ENCODE data around the gene PSD.

PSD gene

DNA sequence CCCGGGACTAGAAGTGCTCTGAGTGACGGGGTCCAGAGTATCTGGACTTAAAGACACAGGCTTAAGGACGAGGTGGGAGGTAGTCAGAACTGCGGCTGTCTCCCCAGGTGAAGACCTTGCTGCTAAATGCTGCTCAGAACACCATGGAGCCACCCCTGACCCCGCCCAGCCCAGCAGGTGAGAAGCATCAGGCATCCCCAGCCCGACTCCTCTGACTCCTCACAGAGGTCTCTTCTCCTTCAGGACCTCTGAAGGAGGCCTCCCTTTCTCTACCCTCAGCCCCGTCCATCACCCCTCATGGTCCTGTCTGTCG, 17.3 kb downstream of the PSD start:
- TF ChIP-seq, protein P1, sequence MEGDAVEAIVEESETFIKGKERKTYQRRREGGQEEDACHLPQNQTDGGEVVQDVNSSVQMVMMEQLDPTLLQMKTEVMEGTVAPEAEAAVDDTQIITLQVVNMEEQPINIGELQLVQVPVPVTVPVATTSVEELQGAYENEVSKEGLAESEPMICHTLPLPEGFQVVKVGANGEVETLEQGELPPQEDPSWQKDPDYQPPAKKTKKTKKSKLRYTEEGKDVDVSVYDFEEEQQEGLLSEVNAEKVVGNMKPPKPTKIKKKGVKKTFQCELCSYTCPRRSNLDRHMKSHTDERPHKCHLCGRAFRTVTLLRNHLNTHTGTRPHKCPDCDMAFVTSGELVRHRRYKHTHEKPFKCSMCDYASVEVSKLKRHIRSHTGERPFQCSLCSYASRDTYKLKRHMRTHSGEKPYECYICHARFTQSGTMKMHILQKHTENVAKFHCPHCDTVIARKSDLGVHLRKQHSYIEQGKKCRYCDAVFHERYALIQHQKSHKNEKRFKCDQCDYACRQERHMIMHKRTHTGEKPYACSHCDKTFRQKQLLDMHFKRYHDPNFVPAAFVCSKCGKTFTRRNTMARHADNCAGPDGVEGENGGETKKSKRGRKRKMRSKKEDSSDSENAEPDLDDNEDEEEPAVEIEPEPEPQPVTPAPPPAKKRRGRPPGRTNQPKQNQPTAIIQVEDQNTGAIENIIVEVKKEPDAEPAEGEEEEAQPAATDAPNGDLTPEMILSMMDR (IDR thresholded peaks at IDR 0.05; ENCODE audit: low read depth, low read length, missing control alignments), result no peak
- no peak for DNase-seq (ENCODE audit: extremely low read depth, low read depth)
- H3K4me3 ChIP-seq (replicated peaks; ENCODE audit: low read depth, low read length), result no peak overlapping the region

DNA sequence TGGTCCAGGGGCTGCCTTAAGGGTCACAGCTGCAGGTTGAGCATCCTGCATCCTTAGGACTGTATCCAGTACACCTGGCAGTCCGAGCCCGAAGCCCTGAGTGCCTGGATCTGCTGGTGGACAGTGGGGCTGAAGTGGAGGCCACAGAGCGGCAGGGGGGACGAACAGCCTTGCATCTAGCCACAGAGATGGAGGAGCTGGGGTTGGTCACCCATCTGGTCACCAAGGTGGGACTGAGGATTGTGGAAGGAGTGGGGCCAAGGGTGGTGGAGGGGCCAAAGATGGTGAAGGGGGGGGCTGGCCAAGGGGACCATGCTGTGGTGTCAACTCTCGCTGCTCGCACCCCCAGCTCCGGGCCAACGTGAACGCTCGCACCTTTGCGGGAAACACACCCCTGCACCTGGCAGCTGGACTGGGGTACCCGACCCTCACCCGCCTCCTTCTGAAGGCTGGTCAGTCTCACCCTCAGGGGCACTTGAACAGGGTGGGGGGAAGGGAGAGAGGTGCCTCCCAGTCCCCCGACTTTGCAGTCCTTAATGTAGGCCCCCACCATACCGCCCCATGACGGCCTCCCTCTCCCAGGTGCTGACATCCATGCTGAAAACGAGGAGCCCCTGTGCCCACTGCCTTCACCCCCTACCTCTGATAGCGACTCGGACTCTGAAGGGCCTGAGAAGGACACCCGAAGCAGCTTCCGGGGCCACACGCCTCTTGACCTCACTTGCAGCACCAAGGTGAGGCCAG, 17.8 kb downstream of the PSD start:
- no peak overlapping the region for H3K4me3 ChIP-seq (replicated peaks; ENCODE audit: low read depth, low read length)
- DNase-seq (ENCODE audit: extremely low read depth, low read depth), result no peak
- TF ChIP-seq, protein P1 (IDR thresholded peaks at IDR 0.05; ENCODE audit: low read depth, low read length, missing control alignments), result no peak

GRCh38 chr10:102400076-102400475, 18.5 kb downstream of the PSD start:
- H3K4me3 ChIP-seq (replicated peaks; ENCODE audit: low read depth, low read length), result 0 out of 2 replicates have a peak overlapping the region, but pooled peaks have one; percentile 45
- TF ChIP-seq, protein P1 (IDR thresholded peaks at IDR 0.05; ENCODE audit: low read depth, low read length, missing control alignments), result no peak
- no peak for DNase-seq (ENCODE audit: extremely low read depth, low read depth)

DNA sequence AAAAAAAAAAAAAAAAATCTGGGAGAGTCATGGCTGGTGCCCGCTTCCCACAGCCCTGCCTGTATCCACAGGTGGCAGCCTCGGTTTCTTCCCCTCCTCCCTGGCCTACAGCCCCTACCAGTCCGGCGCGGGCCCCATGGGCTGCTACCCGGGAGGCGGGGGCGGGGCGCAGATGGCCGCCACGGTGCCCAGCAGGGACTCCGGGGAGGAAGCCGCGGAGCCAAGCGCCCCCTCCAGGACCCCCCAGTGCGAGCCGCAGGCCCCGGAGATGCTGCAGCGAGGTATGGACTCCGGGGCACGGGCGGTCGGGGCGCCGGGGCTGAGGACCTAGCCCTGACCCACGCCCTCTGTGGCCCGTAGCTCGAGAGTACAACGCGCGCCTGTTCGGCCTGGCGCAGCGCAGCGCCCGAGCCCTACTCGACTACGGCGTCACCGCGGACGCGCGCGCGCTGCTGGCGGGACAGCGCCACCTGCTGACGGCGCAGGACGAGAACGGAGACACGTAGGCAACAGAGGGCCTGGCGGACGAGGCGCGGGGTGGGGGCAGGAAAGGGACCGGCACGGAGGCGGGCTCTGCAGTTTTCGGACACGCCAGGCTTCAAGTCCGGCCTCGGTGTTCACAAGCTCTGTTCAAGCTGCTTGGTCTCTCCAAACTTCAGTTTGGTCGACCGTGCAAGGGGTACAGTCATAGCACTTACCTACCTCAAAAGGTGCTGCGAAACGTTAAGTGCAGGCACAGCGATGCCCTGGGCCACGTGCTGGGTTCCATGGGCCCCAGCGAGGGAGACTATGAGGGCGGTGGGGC, 19.2 kb downstream of the PSD start:
- TF ChIP-seq, protein P1 (IDR thresholded peaks at IDR 0.05; ENCODE audit: low read depth, low read length, missing control alignments), result peak; percentile 89
- H3K4me3 ChIP-seq (replicated peaks; ENCODE audit: low read depth, low read length), result peak overlapping the region; percentile 45
- DNase-seq (ENCODE audit: extremely low read depth, low read depth), result no peak

DNA sequence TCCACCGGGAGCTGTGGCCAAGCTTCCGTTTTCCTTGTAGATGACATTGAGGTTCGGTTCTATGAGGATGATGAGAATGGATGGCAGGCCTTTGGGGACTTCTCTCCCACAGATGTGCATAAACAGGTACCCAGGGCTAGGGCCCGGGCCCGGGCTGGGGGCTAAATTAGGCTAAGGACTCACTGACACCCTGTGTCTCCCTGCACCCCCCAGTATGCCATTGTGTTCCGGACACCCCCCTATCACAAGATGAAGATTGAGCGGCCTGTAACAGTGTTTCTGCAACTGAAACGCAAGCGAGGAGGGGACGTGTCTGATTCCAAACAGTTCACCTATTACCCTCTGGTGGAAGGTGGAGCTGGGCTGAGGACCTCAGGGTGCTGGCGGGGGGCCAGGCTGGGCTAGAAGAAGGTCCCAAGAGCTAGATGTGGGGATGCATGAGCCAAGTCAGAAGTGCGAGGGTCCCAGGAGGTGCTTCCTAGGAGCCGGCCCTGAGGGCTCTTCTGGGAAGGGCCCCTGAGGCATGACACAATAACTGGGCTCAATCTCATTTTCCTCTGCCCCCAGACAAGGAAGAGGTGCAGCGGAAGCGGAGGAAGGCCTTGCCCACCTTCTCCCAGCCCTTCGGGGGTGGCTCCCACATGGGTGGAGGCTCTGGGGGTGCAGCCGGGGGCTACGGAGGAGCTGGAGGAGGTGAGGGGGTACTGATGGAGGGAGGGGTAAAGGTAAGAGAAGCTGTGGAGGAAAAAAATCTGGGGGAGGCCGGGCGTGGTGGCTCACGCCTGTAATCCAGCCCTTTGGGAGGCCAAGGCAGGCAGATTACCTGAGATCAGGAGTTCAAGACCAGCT, 20.2 kb downstream of the PSD start:
- no peak for DNase-seq (ENCODE audit: extremely low read depth, low read depth)
- TF ChIP-seq, protein P1 (IDR thresholded peaks at IDR 0.05; ENCODE audit: low read depth, low read length, missing control alignments), result no peak
- no peak overlapping the region for H3K4me3 ChIP-seq (replicated peaks; ENCODE audit: low read depth, low read length)

DNA sequence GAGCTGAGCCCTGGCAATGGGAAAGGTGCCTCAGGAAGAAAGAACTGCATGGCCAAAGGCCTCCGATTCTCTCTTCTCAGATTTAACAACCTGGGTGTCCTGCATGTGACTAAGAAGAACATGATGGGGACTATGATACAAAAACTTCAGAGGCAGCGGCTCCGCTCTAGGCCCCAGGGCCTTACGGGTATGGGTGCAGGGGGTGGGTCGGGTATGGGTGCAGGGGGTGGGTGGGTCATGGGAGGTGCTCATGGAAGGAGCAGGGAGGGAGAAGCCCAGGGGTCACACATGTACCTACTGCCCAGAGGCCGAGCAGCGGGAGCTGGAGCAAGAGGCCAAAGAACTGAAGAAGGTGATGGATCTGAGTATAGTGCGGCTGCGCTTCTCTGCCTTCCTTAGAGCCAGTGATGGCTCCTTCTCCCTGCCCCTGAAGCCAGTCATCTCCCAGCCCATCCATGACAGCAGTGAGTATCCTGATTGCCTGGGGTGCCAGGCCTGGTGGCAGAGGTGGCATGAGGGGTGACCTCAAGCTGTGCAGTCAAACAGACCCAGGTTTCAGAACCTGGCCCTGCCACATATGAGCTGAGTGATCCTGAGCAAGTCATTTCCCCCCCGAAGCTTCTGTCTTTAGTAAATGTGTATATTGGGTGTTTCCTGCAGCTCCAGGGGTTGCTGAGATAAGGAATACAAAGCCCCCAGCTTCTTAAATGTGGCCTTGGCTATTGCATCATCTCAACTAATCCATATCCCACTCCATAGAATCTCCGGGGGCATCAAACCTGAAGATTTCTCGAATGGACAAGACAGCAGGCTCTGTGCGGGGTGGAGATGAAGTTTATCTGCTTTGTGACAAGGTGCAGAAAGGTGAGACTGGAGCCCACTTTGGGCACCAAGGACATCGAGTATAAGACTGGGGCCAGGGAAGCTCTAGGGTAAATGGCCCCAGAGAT, 21.1 kb downstream of the PSD start:
- TF ChIP-seq, protein P1 (IDR thresholded peaks at IDR 0.05; ENCODE audit: low read depth, low read length, missing control alignments), result no peak
- H3K4me3 ChIP-seq (replicated peaks; ENCODE audit: low read depth, low read length), result no peak overlapping the region
- no peak for DNase-seq (ENCODE audit: extremely low read depth, low read depth)
